Activated CD4-positive, CD25-positive, alpha-beta regulatory T cell (primary cell): ENCODE measurements around the gene CLDN25.

Experiments
- DNase-seq, 4 experiments: peaks; one replicate each; lab custom pipeline; 2025; lab: John Stamatoyannopoulos, UW

The CLDN25 gene

GRCh38 chr11:113808931-113809330 is 29.3 kb downstream of the CLDN25 start:
- DNase-seq = no peak

- no peak for DNase-seq
Observed at GRCh38 chr11:113814181-113814580, 34.6 kb downstream of the CLDN25 start.

GRCh38 chr11:113817162-113817561 is 37.6 kb downstream of the CLDN25 start:
- DNase-seq = no peak

GRCh38 chr11:113817626-113818025 is 38.0 kb downstream of the CLDN25 start:
- no peak for DNase-seq

GRCh38 chr11:113818426-113818825 is 38.8 kb downstream of the CLDN25 start:
- no peak for DNase-seq

- DNase-seq = no peak
Observed at GRCh38 chr11:113827477-113827876, 47.9 kb downstream of the CLDN25 start.

GRCh38 chr11:113828191-113828590 is 48.6 kb downstream of the CLDN25 start:
- no peak for DNase-seq

GRCh38 chr11:113829751-113830150 is 50.2 kb downstream of the CLDN25 start:
- no peak for DNase-seq
